A673 (cell line): Measurements from ENCODE around the gene KCND2. TPM values are rescaled to one million over a fixed set of nuclear protein-coding genes. Genes with fewer than 3 reads are reported as not detected.

Experiments used
- BruUV-seq: library from RNA; stranded (reverse); fragments of 400-500 nt; replicated peaks from 2 replicates; lab custom pipeline; 2021; lab: Mats Ljungman, UMichigan
- CTCF ChIA-PET: fragments of 300-600 bp; sonication (Branson Sonifier 250); formaldehyde crosslinking; loops from one replicate; lab custom pipeline; 2022; ENCODE audit warnings: antibody characterized with exemption; lab: Charles Lee
- POLR2A ChIA-PET: fragments of 300-600 bp; sonication (Branson Sonifier 250); formaldehyde crosslinking; loops from one replicate; lab custom pipeline; 2022; ENCODE audit warnings: antibody characterized with exemption; ENCODE audit not compliant: low non-redundant PET; lab: Charles Lee
- DNase-seq: peaks from one replicate; pipeline ENCODE4 v3.0.0-alpha.2; 2015; ENCODE audit warnings: low spot score
- H3K27ac ChIP-seq: fragments of 200-600 bp; sonication (generic); 2 replicates; pipeline ENCODE4 v1.5.1; 2016; ENCODE audit warnings: mixed run types, low read depth, mild to moderate bottlenecking, mixed read lengths, antibody characterized with exemption, low read length; ENCODE audit not compliant: poor library complexity, severe bottlenecking
- H3K27me3 ChIP-seq: fragments of 200-600 bp; sonication (generic); replicated peaks from 2 replicates; pipeline ENCODE4 v1.6.1; 2017; ENCODE audit warnings: mixed run types, low read depth, mild to moderate bottlenecking, mixed read lengths, antibody characterized with exemption, low read length; ENCODE audit not compliant: insufficient read depth, poor library complexity
- H3K36me3 ChIP-seq: fragments of 200-600 bp; sonication (generic); 2 replicates; pipeline ENCODE4 v1.6.1; 2016; ENCODE audit warnings: mixed run types, mild to moderate bottlenecking, mixed read lengths, antibody characterized with exemption, low read length; ENCODE audit not compliant: insufficient read depth, poor library complexity, severe bottlenecking
- H3K4me1 ChIP-seq: fragments of 200-600 bp; sonication (generic); 2 replicates; pipeline ENCODE4 v1.6.1; 2017; ENCODE audit warnings: mixed run types, mild to moderate bottlenecking, mixed read lengths, antibody characterized with exemption, low read length; ENCODE audit not compliant: insufficient read depth, poor library complexity, severe bottlenecking
- H3K4me3 ChIP-seq: fragments of 200-600 bp; sonication (generic); 2 replicates; pipeline ENCODE4 v1.5.1; 2016; ENCODE audit warnings: low read depth, mixed run types, mild to moderate bottlenecking, mixed read lengths, low read length; ENCODE audit not compliant: poor library complexity, severe bottlenecking
- H3K9me3 ChIP-seq: fragments of 200-600 bp; sonication (generic); 2 replicates; pipeline ENCODE4 v1.6.1; 2016; ENCODE audit warnings: mixed run types, low read depth, mild to moderate bottlenecking, mixed read lengths, antibody characterized with exemption, low read length; ENCODE audit not compliant: poor library complexity, severe bottlenecking
- EZH2 ChIP-seq: fragments of 200-600 bp; sonication (generic); IDR thresholded peaks from 2 replicates; pipeline ENCODE4 v1.6.1; 2017; ENCODE audit warnings: borderline replicate concordance, low read depth, mild to moderate bottlenecking, mixed read lengths, antibody characterized with exemption, low read length; ENCODE audit not compliant: poor library complexity, severe bottlenecking
- intact Hi-C: fragments of 100-400 bp; cut with micrococcal nuclease; formaldehyde crosslinking; loops from one replicate; pipeline ENCODE4 v1.10.0; 2022; ENCODE audit not compliant: unreplicated experiment
- total RNA-seq: library from RNA; stranded (reverse); gene quantifications from 2 replicates; pipeline ENCODE4 v1.2.3, GENCODE V29; 2021
- TF ChIP-seq, protein P1 (sequence below): fragments of 300-800, 200-600 bp; sonication (generic); conservative IDR thresholded peaks from 2 replicates; pipeline ENCODE4 v1.5.1; 2017; ENCODE audit warnings: low read depth, mild to moderate bottlenecking, antibody characterized with exemption, low read length, moderate library complexity, mixed read lengths

The KCND2 gene
- total RNA-seq, 1 experiment from 2014 or later, result not detected

DNA sequence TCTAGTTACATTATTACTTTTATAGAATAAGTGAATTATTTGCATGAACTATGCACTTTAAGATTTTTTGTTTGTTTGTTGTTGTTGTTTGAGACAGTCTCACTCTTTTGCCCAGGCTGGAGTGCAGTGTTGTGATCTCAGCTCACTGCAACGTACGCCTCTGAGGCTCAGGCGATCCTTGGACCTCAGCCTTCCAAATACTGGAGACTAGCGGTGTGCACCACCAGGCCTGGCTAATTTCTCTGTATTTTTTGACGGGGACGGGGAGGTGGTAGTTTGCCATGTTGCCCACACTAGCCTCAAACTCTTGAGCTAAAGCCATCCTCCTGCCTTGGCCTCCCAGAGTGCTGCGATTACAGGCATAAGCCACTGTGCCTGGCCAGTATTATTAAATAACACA lies 29.2 kb downstream of the KCND2 start:
- intact Hi-C loops, result no loop called here

DNA sequence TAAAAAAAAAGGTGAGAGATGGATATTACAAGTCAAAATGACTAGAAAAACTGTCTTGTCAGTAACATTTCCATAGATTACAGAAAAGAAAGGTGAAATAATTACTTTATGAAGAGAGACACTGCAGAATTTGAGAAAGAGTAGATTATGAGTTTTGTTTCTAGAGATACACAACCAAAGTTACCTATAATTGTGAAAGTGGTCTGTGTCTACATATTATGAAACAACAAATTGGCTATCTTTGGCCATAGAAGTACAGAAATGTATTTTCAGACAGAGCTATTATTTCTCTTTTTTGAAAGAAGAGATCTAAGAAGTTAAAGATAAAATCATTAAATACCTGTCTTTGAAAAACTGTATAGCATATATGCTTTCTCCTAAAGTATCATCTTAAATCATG lies 30.1 kb downstream of the KCND2 start:
- H3K27me3 ChIP-seq, result no peaks in the 10 kb centered on the region
- intact Hi-C loops, result no loop called here
- no peak overlapping the region for H3K4me3 ChIP-seq
- ChIA-PET CTCF (no interaction called here), POLR2A (no interaction called here)
- no peak overlapping the region for H3K27ac ChIP-seq
- no peaks in the 10 kb centered on the region for H3K4me1 ChIP-seq
- no peak for TF ChIP-seq EZH2
- TF ChIP-seq, protein P1, sequence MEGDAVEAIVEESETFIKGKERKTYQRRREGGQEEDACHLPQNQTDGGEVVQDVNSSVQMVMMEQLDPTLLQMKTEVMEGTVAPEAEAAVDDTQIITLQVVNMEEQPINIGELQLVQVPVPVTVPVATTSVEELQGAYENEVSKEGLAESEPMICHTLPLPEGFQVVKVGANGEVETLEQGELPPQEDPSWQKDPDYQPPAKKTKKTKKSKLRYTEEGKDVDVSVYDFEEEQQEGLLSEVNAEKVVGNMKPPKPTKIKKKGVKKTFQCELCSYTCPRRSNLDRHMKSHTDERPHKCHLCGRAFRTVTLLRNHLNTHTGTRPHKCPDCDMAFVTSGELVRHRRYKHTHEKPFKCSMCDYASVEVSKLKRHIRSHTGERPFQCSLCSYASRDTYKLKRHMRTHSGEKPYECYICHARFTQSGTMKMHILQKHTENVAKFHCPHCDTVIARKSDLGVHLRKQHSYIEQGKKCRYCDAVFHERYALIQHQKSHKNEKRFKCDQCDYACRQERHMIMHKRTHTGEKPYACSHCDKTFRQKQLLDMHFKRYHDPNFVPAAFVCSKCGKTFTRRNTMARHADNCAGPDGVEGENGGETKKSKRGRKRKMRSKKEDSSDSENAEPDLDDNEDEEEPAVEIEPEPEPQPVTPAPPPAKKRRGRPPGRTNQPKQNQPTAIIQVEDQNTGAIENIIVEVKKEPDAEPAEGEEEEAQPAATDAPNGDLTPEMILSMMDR, result no peak
- H3K36me3 ChIP-seq, result no peaks in the 10 kb centered on the region
- no peaks in the 10 kb centered on the region for H3K9me3 ChIP-seq
- no TSS peak for BruUV-seq
- DNase-seq, result no peak

More for the DNA sequence above, 29.2 kb downstream of the KCND2 start:
- no peaks in the 10 kb centered on the region for H3K27me3 ChIP-seq
- H3K36me3 ChIP-seq, result no peaks in the 10 kb centered on the region
- H3K9me3 ChIP-seq, result no peaks in the 10 kb centered on the region
- TF ChIP-seq EZH2, result no peak
- TF ChIP-seq, protein P1, result no peak
- no peaks in the 10 kb centered on the region for H3K4me1 ChIP-seq
- ChIA-PET CTCF (no interaction called here), POLR2A (no interaction called here)
- no peak for DNase-seq
- H3K4me3 ChIP-seq, result no peak overlapping the region
- BruUV-seq, result no TSS peak
- no peak overlapping the region for H3K27ac ChIP-seq

DNA sequence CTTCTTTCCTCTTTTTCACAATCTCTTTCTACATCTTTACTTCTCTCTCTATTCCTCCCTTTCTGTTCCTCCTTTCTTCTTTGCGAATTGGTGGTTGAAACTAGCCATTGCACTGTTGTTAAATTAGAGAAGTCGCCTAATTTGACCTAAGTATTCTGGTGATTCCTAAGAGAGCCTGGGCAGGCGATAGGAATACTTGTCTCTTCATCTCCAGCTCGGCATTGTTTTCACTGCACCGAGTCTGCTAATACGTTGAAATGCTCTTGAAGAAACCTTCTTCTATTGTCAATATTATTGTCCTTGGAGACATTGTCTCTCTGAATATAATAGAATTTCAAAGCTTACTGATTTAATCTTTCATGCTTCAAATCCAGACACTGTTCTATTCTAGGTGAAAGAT lies 31.7 kb downstream of the KCND2 start:
- H3K4me1 ChIP-seq, result no peaks in the 10 kb centered on the region
- CTCF ChIA-PET, result no interaction called here

More for the DNA sequence above, 31.7 kb downstream of the KCND2 start:
- Histone ChIP-seq H3K36me3 (no peaks in the 10 kb centered on the region), H3K9me3 (no peaks in the 10 kb centered on the region), H3K4me3 (no peak overlapping the region), H3K27ac (no peak overlapping the region), H3K27me3 (no peaks in the 10 kb centered on the region)
- DNase-seq, result no peak
- no TSS peak for BruUV-seq
- intact Hi-C loops, result no loop called here
- POLR2A ChIA-PET, result no interaction called here
- TF ChIP-seq, protein P1, result no peak
- TF ChIP-seq EZH2, result no peak
